ENCODE results near the gene CASK. TPM values are rescaled to one million over a fixed set of nuclear protein-coding genes. Genes with fewer than 3 reads are reported as not detected.

Gene CASK
- total and polyA plus RNA-seq, 9 donors: 17.5 to 41.5 (median 25.4) TPM

Other genes starting within 250 kb of the CASK start
- 6.4 TPM for gene GPR34, start 234.6 kb downstream of the CASK start, total RNA-seq
- 1 to 10 TPM; 3.7 to 8.8 (median 7.2) TPM for gene GPR34, start 234.6 kb downstream of the CASK start, polyA plus RNA-seq (ENCODE audit: insufficient read depth in 1 of 8, insufficient read length in 8 of 8, low replicate concordance in 1 of 8)
- gene GPR82, start 199.4 kb downstream of the CASK start, total RNA-seq: 0.04 TPM
- under 1 TPM in 5 of 8 donors, not detected in 3; 0.04 to 0.40 (median 0.07) TPM for gene GPR82, start 199.4 kb downstream of the CASK start, polyA plus RNA-seq (ENCODE audit: insufficient read depth in 1 of 8, insufficient read length in 8 of 8, low replicate concordance in 1 of 8)

All from muscle of leg (tissue), 9 donors.